HG03175 (cell line): Measurements from ENCODE around the gene ZNF484.
"Not testable (repeated sequence)": the region's sequence is repeated elsewhere in the genome, so short reads cannot be mapped to it uniquely, and the experiment has no call there.

Experiments
- ATAC-seq: cut with Tn5 transposase; IDR thresholded peaks from one replicate; pipeline ENCODE4 v1.9.1; 2021; ENCODE audit warnings: mild to moderate bottlenecking, moderate library complexity; ENCODE audit not compliant: unreplicated experiment

The ZNF484 gene

DNA sequence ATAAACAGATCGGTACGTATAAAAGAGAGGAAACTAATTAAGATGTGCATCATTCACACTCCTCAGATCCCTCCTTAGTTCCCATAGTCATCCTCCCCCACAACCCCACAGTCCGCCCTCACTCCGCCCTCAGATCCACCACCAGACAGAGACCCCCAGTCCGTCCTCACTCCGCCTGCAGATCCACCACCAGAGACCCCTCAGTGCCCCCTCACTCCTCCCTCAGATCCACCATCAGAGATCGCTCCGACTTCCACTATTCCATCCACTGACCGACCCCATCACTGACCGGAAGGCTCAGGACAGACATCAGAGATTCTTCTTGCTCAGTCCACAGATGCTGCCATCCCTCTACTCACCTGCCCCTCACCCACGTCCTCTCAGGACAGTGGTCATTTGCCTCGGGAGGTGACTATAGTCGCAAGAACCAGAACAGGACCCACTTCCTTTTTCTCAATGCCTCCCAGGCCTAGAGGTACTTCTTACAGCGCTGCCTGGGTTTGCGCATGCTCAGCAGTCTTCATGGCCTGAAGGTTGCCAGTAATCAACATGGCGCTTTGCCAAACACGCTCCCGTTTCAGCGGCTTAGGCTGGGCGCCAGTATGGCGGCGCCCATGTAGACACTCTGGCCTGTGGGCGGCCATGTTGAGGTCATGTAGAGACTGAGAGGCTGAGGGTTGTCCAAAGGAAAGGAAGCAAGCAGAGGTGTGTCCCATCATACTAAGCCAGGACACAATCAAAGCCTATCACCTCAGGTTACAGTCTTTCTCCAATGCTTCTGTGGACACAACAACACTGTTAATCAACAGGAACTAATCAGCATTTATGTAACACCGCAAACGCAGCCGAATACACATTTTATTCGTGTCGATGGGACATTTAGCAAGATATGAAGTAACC lies at the start of gene ZNF484:
Gene ZNF484, minus strand, starts transcription at position 508 of the 900 bp plus-strand sequence. CDS start 3,009 bp downstream, outside the sequence.
- ATAC-seq: peak; percentile 98

DNA sequence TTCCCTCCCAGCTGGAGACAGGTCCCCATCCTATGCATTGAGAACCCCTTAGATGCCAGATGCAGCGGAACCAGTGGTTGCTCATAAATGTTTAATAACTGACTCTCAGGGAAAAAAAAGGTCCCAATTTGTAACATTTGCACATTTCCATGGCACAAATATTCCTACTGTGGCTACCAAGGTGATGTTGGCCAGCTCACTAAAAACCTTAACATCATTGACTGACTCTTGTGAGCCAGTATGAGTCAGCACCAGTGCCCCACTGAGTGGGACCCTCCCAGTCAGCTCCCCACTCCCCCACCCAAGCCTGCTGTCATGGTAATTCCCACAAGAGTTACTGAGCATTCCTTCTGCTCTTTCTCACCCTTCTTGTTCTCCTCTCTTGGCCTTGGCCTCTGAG lies 42.6 kb upstream of the ZNF484 start:
- ATAC-seq: no peak

- ATAC-seq: no peak
Measured at GRCh38 chr9:92917176-92917800, 39.5 kb upstream of the ZNF484 start.

GRCh38 chr9:92911511-92912475 lies 34.0 kb upstream of the ZNF484 start:
- no peak for ATAC-seq

DNA sequence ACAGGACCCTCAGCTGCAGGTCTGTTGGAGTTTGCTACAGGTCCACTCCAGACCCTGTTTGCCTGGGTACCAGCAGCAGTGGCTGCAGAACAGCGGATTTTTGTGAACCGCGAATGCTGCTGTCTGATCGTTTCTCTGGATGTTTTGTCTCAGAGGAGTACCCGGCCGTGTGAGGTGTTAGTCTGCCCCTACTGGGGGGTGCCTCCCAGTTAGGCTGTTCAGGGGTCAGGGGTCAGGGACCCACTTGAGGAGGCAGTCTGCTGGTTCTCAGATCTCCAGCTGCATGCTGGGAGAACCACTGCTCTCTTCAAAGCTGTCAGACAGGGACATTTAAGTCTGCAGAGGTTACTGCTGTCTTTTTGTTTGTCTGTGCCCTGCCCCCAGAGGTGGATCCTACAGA lies 27.3 kb upstream of the ZNF484 start:
- not testable (repeated sequence) for ATAC-seq

- no peak for ATAC-seq
Measured at GRCh38 chr9:92897323-92897722, 19.5 kb upstream of the ZNF484 start.

GRCh38 chr9:92895812-92896436 lies 18.1 kb upstream of the ZNF484 start:
- no peak for ATAC-seq

DNA sequence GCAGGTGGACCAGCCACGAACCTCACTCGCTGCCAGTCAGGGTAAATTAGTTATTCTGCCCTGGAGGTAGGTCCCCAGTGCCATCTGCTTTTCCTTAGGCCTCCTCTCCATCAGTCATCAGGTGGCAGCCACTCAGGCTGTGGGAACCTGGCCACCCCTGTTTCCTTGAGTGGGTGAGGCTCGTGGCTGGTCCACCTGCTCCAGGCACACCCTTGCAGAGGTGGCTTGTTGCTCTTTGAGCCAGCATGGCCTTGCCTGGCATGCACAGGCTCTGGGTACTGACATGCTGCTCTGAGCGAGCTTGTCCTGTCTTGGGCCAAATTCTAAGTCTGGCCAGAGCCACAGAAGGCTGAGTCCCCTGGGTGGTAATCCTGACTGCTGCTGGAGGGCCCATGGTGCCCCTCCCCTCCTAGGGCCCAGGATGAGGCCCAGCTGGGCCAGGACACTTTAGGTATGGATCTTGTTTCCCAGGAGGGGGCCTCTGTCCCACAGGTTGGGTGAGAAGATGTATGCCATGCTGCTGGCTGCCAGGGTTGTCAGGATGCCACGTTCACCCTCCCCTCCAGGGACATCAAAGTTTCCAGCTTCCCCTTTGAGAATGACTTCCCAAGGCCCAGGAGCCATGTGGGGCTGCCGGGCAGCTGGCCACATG lies 17.0 kb upstream of the ZNF484 start:
- no peak for ATAC-seq

DNA sequence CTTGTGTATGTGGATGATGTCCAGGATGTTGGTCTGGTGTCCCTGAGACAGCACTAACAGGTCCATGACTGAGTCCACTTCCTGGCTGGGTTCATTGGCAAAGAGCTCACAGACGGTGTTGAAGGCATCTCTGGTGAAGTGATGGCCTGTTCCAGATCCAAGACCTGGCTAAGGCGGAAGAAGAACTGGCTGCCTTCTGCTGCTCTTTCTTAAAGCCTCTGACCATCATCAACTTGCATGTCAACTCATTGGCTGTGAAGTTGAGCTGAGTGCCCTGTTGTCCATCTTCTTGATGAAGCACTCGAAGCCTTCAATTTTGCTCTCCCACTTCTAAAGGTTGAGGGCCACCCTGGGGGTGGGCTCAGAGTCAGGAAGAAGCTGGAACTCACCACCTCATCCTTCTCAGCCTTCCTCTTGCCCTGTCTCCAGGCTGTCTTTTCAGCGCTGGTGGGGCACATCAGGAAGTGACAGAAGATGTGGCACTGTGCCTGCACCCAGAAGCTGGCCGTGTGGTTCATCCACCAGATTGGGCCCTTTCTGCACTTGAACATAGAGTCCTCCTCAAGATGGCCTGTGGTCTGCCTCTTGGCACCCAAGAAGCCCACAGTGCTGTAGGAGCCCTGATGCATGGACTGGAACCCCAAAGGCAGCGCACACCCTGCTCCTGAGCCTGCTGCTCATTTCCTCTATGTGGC lies 16.2 kb upstream of the ZNF484 start:
- not testable (repeated sequence) for ATAC-seq

- not testable (repeated sequence) for ATAC-seq
Measured at GRCh38 chr9:92892276-92892675, 14.4 kb upstream of the ZNF484 start.

DNA sequence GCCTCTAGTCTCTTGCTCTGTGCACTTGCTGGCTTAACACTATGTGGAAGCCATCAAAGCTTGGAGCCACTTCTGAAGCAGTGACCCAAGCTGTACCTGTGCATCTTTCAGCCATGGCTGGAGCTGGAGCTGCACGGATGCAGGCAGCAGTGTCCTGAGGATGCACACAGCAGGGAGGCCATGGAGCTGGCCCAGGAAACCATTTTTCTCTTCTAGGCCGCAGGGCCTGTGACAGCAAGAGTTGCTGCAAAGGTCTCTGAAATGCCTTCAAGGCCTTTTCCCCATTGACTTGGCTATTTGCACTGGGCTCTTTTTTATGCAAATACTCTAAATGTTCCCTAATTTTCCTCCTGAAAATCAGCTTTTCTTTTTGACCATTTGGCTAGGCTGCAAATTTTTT lies 12.9 kb upstream of the ZNF484 start:
- ATAC-seq: no peak

- no peak for ATAC-seq
Measured at GRCh38 chr9:92887880-92888338, 10.1 kb upstream of the ZNF484 start.

- not testable (repeated sequence) for ATAC-seq
Measured at GRCh38 chr9:92886846-92887610, 9.2 kb upstream of the ZNF484 start.

DNA sequence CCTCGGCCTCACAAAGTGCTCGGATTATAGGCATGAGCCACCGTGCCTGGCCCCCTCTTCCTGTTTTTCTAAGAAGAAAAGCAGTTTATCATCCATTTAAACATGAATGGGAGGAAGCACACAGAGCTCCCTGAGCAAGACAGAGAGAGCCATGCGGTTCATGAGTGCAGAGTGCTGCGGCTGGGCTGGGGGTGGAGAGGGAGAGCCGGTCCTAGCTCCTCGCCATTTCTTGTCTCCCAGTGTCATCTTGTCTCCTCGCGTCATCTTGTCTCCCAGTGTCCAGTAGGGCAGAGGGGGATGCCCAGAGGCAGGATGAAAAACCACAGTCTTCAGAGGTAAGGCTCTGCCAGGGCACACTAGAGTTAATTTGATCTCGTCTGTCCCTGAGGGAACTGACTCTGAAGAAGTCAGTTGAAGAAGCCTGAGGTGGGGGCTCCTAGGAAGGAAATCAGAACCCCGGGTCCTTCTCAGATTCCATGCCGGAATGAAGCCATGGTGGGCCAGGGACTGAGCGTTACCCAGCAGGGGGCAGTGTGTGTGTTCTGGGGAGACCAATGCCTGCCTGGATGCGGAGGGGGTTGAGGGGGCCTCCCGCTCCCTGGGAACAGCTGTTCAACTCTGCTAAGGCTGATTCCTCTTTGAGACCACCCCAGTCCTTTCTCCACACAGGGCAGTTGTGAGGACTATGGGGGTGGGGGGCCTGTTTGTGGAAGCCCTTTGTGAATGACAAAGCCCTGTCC lies 6.0 kb upstream of the ZNF484 start:
- not testable (repeated sequence) for ATAC-seq

DNA sequence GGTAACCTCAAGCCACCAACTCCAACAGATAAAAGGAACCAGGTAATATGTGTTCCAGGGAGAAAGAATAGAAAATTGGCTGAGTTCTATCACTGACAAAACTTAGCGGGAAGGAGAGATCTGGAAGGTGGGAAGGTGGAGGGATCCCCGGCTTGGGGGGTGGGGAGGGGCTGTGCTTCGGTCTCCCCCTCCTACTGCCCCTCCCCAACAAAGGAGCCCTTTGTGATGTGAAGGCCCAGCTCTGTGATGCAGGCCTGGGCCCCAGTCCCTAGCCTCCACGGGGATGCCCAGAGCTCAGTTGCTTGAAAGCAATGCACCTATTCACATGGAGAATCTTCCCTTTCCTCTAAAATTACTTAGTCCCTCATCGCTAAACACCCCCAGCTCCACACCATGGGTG lies 4.4 kb upstream of the ZNF484 start:
- ATAC-seq: no peak

DNA sequence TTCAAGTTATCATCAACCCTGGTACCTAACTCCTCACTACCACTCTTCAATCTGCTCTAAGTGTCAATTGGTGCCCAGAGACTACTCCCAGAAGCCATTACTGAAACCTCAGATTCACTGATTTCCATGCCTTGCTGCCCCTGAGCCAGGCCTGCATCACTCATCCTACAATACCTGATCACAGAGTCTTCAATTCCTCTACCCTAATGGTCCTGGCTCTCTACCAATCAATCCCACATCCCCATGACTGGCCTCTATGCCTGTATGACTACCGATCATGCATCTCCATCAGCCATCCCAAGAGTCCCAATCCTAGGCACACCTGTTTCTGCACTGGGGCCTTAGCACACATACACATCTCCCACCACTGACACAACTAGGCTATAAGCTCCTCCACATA lies 2.5 kb downstream of the ZNF484 start:
- no peak for ATAC-seq

DNA sequence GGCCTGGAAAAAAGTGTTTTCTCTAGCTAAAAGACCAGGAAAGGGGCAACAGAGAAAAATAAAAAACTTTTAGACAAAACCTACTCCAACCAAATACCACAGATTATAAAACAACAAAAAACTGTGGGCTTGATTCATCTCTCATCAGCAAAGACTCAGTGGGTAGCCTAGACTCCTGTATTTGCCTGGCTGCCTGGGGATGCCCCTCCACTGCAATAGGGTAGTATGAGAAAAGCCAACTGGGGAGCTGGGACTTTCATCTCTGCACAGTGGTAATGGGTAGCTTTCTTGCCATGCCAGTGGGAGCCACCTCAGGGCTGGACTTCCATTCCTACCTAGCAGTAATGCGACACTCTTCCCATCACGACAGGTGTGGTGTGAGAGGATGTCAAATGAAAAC lies 7.5 kb downstream of the ZNF484 start:
- ATAC-seq: no peak

DNA sequence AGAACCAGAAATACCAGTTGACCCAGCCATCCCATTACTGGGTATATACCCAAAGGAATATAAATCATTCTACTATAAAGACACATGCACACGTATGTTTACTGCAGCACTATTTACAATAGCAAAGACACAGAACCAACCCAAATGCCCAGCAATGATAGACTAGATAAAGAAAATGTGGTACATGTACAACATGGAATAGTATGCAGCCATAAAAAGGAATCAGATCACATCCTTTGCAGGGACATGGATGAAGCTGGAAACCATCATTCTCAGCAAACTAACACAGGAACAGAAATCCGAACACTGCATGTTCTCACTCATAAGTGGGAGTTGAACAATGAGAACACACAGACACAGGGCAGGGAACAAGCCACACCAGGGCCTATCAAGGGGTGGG lies 11.2 kb downstream of the ZNF484 start:
- not testable (repeated sequence) for ATAC-seq
